ENCODE results near the gene SEZ6. TPM values are rescaled to one million over a fixed set of nuclear protein-coding genes. Genes with fewer than 3 reads are reported as not detected.

The SEZ6 gene
- polyA plus RNA-seq, 3 donors: 0.17 to 0.33 (median 0.18) TPM

GRCh38 chr17:28957992-28958355 is 47.9 kb downstream of the SEZ6 start:
- Histone ChIP-seq H3K36me3 (replicated peaks in 1 of 2; ENCODE audit: control insufficient read depth in 1 of 2, insufficient read depth in 2 of 2, low read length in 2 of 2) (no peaks in the 10 kb centered on the region), H3K4me2 (replicated peaks; ENCODE audit: extremely low read depth, low read length, poor library complexity, severe bottlenecking) (no peak overlapping the region), H4K20me1 (ENCODE audit: insufficient read depth, low read length) (no peaks in the 10 kb centered on the region), H2AFZ (ENCODE audit: insufficient read depth, low read depth, low read length, poor library complexity, severe bottlenecking) (no peak overlapping the region), H3K79me2 (ENCODE audit: insufficient read depth, low read length) (no peaks in the 10 kb centered on the region), H3K9ac (ENCODE audit: insufficient read depth, low read length, poor library complexity, severe bottlenecking) (no peak overlapping the region), H3K27me3 (ENCODE audit: control insufficient read depth in 2 of 2, insufficient read depth in 2 of 2, low read length in 2 of 2) (no peaks in the 10 kb centered on the region), H3K9me3 (replicated peaks in 1 of 2; ENCODE audit: control insufficient read depth in 1 of 2, insufficient read depth in 1 of 2, low read length in 2 of 2) (no peaks in the 10 kb centered on the region), H3K4me3 (replicated peaks in 1 of 3; ENCODE audit: low read depth in 2 of 3, low read length in 3 of 3) (no peak overlapping the region), H3K27ac (ENCODE audit: low read depth in 1 of 2, low read length in 2 of 2) (no peak overlapping the region), H3K4me1 (ENCODE audit: control insufficient read depth in 1 of 2, insufficient read depth in 2 of 2, low read length in 2 of 2) (peaks cover 7% of the 10 kb centered on the region in 2 donors)
- H3K4me1 Mint-ChIP-seq: no peaks in the 10 kb centered on the region
- TF ChIP-seq, protein P1, sequence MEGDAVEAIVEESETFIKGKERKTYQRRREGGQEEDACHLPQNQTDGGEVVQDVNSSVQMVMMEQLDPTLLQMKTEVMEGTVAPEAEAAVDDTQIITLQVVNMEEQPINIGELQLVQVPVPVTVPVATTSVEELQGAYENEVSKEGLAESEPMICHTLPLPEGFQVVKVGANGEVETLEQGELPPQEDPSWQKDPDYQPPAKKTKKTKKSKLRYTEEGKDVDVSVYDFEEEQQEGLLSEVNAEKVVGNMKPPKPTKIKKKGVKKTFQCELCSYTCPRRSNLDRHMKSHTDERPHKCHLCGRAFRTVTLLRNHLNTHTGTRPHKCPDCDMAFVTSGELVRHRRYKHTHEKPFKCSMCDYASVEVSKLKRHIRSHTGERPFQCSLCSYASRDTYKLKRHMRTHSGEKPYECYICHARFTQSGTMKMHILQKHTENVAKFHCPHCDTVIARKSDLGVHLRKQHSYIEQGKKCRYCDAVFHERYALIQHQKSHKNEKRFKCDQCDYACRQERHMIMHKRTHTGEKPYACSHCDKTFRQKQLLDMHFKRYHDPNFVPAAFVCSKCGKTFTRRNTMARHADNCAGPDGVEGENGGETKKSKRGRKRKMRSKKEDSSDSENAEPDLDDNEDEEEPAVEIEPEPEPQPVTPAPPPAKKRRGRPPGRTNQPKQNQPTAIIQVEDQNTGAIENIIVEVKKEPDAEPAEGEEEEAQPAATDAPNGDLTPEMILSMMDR (IDR thresholded peaks at IDR 0.05): no peak
- no peak overlapping the region for H3K27ac Mint-ChIP-seq
- no peaks in the 10 kb centered on the region for H3K9me3 Mint-ChIP-seq
- peaks cover 0 to 1% of the 10 kb centered on the region in 2 donors for H3K36me3 Mint-ChIP-seq
- no peak for DNase-seq
- intact Hi-C loops (cut with micrococcal nuclease): loop anchor here in 1 of 2 donors (10.0 kb wide), 1 partner anchor 213 kb away; the partner anchor contains the start of gene TRAF4
- WGBS (ENCODE audit: insufficient coverage): 96% methylated on average over 7 of the region's 7 CpGs
- peaks cover 4 to 9% (median 7%) of the 10 kb centered on the region in 3 donors for H3K27me3 Mint-ChIP-seq (ENCODE audit: low read depth in 3 of 3)
- no peak overlapping the region for H3K4me3 Mint-ChIP-seq

DNA sequence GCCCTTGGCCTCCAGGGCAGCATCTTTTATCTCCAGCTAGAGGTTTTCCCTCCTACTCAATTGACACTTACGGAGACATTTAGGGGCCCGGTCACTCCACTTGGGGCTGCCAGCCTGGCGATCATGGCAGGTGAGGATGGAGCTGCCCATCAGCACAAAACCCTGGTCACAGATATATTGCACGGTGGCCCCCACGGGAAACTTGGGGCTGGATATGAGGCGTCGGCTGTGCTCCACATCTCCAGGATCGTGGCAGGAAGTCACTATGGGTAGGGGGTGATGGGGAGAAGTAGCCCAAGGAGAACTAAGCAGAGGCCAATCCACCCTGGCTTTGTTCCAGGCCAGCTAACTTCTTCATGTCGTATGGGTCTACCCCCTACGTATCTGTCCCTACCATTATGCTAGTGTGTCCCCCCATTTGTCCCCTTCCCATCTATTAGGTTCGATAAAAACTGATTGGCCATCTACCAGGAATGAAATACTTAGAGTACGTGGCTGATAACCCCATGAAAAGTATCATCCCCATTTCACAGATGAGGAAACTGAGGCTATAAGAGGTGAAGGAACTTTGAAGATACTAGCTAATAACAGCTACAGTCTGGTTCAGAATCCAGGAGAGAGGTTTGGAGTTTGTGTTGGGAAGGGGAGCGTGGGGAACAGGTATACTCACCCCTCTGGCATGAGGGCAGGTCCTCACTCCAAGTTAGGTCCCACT is 48.4 kb downstream of the SEZ6 start:
- Histone ChIP-seq H3K79me2 (ENCODE audit: insufficient read depth, low read length) (no peaks in the 10 kb centered on the region), H3K27me3 (ENCODE audit: control insufficient read depth in 2 of 2, insufficient read depth in 2 of 2, low read length in 2 of 2) (no peaks in the 10 kb centered on the region), H3K4me2 (replicated peaks; ENCODE audit: extremely low read depth, low read length, poor library complexity, severe bottlenecking) (no peak overlapping the region), H3K9me3 (replicated peaks in 1 of 2; ENCODE audit: control insufficient read depth in 1 of 2, insufficient read depth in 1 of 2, low read length in 2 of 2) (no peaks in the 10 kb centered on the region), H2AFZ (ENCODE audit: insufficient read depth, low read depth, low read length, poor library complexity, severe bottlenecking) (no peak overlapping the region), H3K4me3 (replicated peaks in 1 of 3; ENCODE audit: low read depth in 2 of 3, low read length in 3 of 3) (no peak overlapping the region), H3K4me1 (ENCODE audit: control insufficient read depth in 1 of 2, insufficient read depth in 2 of 2, low read length in 2 of 2) (peaks cover 12% of the 10 kb centered on the region in 2 donors), H3K9ac (ENCODE audit: insufficient read depth, low read length, poor library complexity, severe bottlenecking) (no peak overlapping the region), H3K36me3 (replicated peaks in 1 of 2; ENCODE audit: control insufficient read depth in 1 of 2, insufficient read depth in 2 of 2, low read length in 2 of 2) (no peaks in the 10 kb centered on the region), H4K20me1 (ENCODE audit: insufficient read depth, low read length) (no peaks in the 10 kb centered on the region), H3K27ac (ENCODE audit: low read depth in 1 of 2, low read length in 2 of 2) (no peak overlapping the region)
- peaks cover under 1 to 7% (median 6%) of the 10 kb centered on the region in 3 donors for H3K27me3 Mint-ChIP-seq (ENCODE audit: low read depth in 3 of 3)
- TF ChIP-seq, protein P1 (IDR thresholded peaks at IDR 0.05): no peak
- H3K36me3 Mint-ChIP-seq: peaks cover 0 to 1% of the 10 kb centered on the region in 2 donors
- no peak overlapping the region for H3K4me3 Mint-ChIP-seq
- H3K9me3 Mint-ChIP-seq: no peaks in the 10 kb centered on the region
- no peak for DNase-seq
- 88% methylated on average over 8 of the region's 13 CpGs for WGBS (ENCODE audit: insufficient coverage)
- intact Hi-C loops (cut with micrococcal nuclease): loop anchor here in 1 of 2 donors (10.0 kb wide), 1 partner anchor 213 kb away; the partner anchor contains the start of gene TRAF4
- H3K4me1 Mint-ChIP-seq: no peaks in the 10 kb centered on the region
- H3K27ac Mint-ChIP-seq: no peak overlapping the region

Measured in CD14-positive monocyte (primary cell).